GM12891 (cell line): ENCODE results near the gene KCNIP4.

Experiments
- POLR2A ChIP-seq: IDR thresholded peaks from 2 replicates; pipeline ENCODE4 v1.6.1; 2011; ENCODE audit warnings: low read depth, low read length, control low read depth
- POLR2AphosphoS5 ChIP-seq: IDR thresholded peaks from 2 replicates; pipeline ENCODE4 v1.6.1; 2011; ENCODE audit warnings: low read depth, low read length, control low read depth
- POU2F2 ChIP-seq: IDR thresholded peaks from 2 replicates; pipeline ENCODE4 v1.6.1; 2011; ENCODE audit warnings: low read depth, mild to moderate bottlenecking, control low read depth, low read length, moderate library complexity
- SPI1 ChIP-seq: IDR thresholded peaks from 2 replicates; pipeline ENCODE4 v1.6.1; 2011; ENCODE audit warnings: low read depth, low read length, control low read depth

DNA sequence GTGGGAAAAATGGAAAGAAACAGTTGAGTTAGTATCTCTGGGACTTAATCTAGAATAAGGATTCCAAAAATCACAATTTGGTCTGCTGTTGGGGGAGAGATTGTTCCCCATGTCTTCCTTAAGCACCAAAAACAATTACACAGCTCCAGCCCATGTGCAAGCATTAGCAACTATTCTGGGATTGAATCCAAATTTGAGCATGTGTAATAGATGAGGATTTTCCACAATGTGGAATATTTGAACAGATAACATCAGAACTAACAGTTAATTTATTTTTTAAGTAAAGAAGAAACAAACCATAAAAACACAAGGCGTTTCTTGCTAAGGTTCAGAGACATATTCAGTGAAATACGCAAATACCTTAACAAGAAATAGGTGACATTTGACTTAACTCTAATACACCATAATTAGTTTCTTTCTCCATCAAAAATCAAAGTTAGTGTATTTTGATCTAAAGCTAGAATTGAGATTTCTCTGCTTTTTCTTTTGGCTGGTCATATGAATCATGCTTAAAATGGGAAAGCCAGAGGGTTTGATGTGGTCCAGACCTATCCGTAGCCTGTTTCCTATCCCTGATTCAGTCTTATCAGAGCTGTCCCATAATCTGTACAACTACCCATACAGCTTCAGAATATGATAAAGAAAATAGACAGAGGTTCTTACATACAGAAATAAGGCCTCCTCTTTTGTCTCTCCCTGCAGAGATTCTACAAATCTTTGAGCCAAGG, 834.9 kb downstream of the KCNIP4 start:
- TF ChIP-seq POLR2A = no peak
- TF ChIP-seq POLR2AphosphoS5 = no peak
- no peak for TF ChIP-seq POU2F2
- no peak for TF ChIP-seq SPI1
